Subcutaneous abdominal adipose tissue (tissue), 5 donors: ENCODE data around the gene PNPLA6.
"Not testable (repeated sequence)": the region's sequence is repeated elsewhere in the genome, so short reads cannot be mapped to it uniquely, and the experiment has no call there.

Experiments used
- H3K27ac ChIP-seq: one replicate; pipeline ENCODE4 v1.7.0; 2013; ENCODE audit warnings: low read depth, mild to moderate bottlenecking, inconsistent platforms, low read length, moderate library complexity
- H3K27me3 ChIP-seq, 5 donors: one replicate each; pipeline ENCODE4 v1.7.0; 2013; ENCODE audit warnings: low read length in 5 of 5, inconsistent platforms in 1 of 5; ENCODE audit not compliant: control insufficient read depth in 5 of 5, insufficient read depth in 4 of 5
- H3K36me3 ChIP-seq, 5 donors: one replicate each; pipeline ENCODE4 v1.7.0; 2013; ENCODE audit warnings: low read length in 5 of 5; ENCODE audit not compliant: control insufficient read depth in 5 of 5, insufficient read depth in 5 of 5
- H3K4me1 ChIP-seq, 5 donors: one replicate each; pipeline ENCODE4 v1.7.0; 2013; ENCODE audit warnings: low read length in 5 of 5, mild to moderate bottlenecking in 3 of 5, moderate library complexity in 1 of 5; ENCODE audit not compliant: control insufficient read depth in 5 of 5, insufficient read depth in 5 of 5
- H3K4me3 ChIP-seq, 5 donors: one replicate each; pipeline ENCODE4 v1.7.0; 2013; ENCODE audit warnings: low read length in 5 of 5, low read depth in 1 of 5
- H3K9ac ChIP-seq, 5 donors: one replicate each; pipeline ENCODE4 v1.7.0; 2013; ENCODE audit warnings: low read length in 5 of 5, mild to moderate bottlenecking in 4 of 5, moderate library complexity in 3 of 5
- H3K9me3 ChIP-seq, 5 donors: one replicate each; pipeline ENCODE4 v1.7.0; 2013; ENCODE audit warnings: low read length in 5 of 5; ENCODE audit not compliant: control insufficient read depth in 5 of 5
- donor health status: healthy.
- donor health status: healthy.
- donor health status: healthy.
- donor health status: healthy.
- donor health status: healthy.

The PNPLA6 gene

DNA sequence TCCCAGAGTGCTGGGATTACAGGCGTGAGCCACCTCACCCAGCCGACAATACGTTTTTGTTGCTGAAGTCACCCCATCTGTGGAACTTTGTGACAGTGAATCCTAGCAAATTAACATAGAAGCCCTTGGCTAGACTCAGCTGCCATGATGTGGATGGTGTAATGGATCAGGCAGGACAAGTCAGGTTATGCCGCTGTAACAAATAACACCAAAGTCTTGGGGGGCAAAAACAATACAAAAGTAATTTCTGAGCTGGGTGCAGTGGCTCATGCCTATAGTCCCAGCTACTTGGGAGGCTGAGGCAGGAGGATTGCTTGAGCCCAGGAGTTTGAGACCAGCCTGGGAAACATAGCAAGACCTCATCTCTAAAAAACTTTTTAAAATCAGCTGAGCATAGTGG is 29.3 kb downstream of the PNPLA6 start:
- Histone ChIP-seq H3K27ac (no peak overlapping the region), H3K27me3 (no peaks in the 10 kb centered on the region), H3K36me3 (peaks cover 0 to 17% (median 13%) of the 10 kb centered on the region in 5 donors), H3K4me3 (no peak overlapping the region), H3K9me3 (peaks cover 0 to 5% (median 0%) of the 10 kb centered on the region in 5 donors), H3K4me1 (no peaks in the 10 kb centered on the region), H3K9ac (no peak overlapping the region)

DNA sequence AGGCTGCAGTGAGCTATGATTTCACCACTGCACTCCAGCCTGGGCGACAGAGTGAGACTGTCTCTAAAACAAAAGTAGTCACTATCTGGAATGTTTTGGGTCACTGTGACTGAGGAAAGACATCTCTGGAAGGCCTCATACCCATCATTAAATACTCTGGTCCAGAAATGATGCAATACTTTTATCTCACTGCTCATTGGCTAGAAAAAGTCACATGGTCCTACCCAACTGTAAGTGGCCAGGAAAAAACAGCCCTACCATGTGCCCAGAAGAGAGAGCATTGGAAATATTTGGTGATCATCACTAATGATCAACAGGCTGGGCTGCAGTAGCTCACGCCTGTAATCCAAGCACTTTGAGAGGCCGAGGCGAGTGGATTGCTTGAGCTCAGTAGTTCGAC is 29.8 kb downstream of the PNPLA6 start:
- peaks cover 0 to 15% (median 10%) of the 10 kb centered on the region in 5 donors for H3K36me3 ChIP-seq
- peaks cover 0 to 2% (median 0%) of the 10 kb centered on the region in 5 donors for H3K9me3 ChIP-seq
- H3K4me1 ChIP-seq, result no peaks in the 10 kb centered on the region
- H3K9ac ChIP-seq, result no peak overlapping the region
- H3K27ac ChIP-seq, result no peak overlapping the region
- H3K27me3 ChIP-seq, result no peaks in the 10 kb centered on the region
- H3K4me3 ChIP-seq, result no peak overlapping the region

DNA sequence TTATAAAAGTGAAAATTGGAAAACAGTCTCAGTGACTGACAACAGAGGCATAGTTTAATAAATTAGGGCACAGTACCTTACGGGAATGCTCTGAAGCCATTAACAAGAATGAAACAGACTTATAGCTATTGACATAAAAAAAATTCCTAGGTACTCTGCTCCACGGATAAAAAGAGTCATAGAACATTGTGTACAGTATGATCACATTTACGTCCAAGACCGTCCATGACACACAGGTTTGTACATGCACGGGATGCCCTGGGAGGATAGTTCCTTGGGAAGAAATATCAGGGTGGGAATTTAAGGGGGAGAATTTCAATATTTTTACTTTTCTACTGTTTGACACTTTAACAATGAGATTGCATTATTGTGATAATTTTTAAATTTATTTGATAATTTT is 35.2 kb downstream of the PNPLA6 start:
- no peaks in the 10 kb centered on the region for H3K9me3 ChIP-seq
- H3K4me1 ChIP-seq, result no peaks in the 10 kb centered on the region
- no peak overlapping the region for H3K9ac ChIP-seq
- H3K36me3 ChIP-seq, result no peaks in the 10 kb centered on the region
- H3K4me3 ChIP-seq, result no peak overlapping the region
- no peak overlapping the region for H3K27ac ChIP-seq
- H3K27me3 ChIP-seq, result no peaks in the 10 kb centered on the region

GRCh38 chr19:7575434-7576040 is 40.0 kb downstream of the PNPLA6 start:
- no peaks in the 10 kb centered on the region for H3K4me1 ChIP-seq
- H3K9ac ChIP-seq, result no peak overlapping the region
- H3K36me3 ChIP-seq, result no peaks in the 10 kb centered on the region
- H3K27ac ChIP-seq, result no peak overlapping the region
- peaks cover 0 to 2% (median 0%) of the 10 kb centered on the region in 5 donors for H3K27me3 ChIP-seq
- no peaks in the 10 kb centered on the region for H3K9me3 ChIP-seq
- H3K4me3 ChIP-seq, result no peak overlapping the region

GRCh38 chr19:7577422-7577821 is 41.9 kb downstream of the PNPLA6 start:
- H3K27me3 ChIP-seq, H3K4me3 ChIP-seq, H3K9me3 ChIP-seq: not testable (repeated sequence)

GRCh38 chr19:7578127-7578526 is 42.6 kb downstream of the PNPLA6 start:
- H3K9ac ChIP-seq, result no peak overlapping the region
- no peak overlapping the region for H3K4me3 ChIP-seq
- H3K27me3 ChIP-seq, result peaks cover 0 to 2% (median 0%) of the 10 kb centered on the region in 5 donors
- H3K4me1 ChIP-seq, result no peaks in the 10 kb centered on the region
- no peaks in the 10 kb centered on the region for H3K36me3 ChIP-seq
- no peaks in the 10 kb centered on the region for H3K9me3 ChIP-seq
- no peak overlapping the region for H3K27ac ChIP-seq

More at GRCh38 chr19:7577422-7577821, 41.9 kb downstream of the PNPLA6 start:
- not testable (repeated sequence) for H3K4me1 ChIP-seq, H3K36me3 ChIP-seq, H3K27ac ChIP-seq, H3K9ac ChIP-seq

DNA sequence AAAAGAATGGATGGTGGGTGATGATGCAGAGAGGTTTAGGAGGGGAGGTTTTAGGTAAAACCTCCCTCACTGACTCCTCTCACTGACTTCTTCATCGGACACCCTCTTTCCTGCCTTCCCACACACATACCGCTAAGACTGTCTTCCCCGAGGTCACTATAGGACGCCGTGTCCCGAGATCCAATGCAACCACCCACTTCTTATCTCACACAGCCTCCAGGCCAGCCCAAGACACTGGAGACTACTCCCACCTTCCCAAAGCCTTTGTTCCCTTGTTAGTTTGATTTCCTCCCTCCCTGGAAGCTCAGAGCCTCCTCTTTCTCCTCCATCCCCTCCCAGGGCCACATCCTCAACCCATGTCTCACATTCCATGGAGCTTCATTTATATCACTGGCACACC is 43.7 kb downstream of the PNPLA6 start:
- H3K4me3 ChIP-seq, result no peak overlapping the region
- no peaks in the 10 kb centered on the region for H3K4me1 ChIP-seq
- peaks cover 0 to 2% (median 0%) of the 10 kb centered on the region in 5 donors for H3K27me3 ChIP-seq
- no peaks in the 10 kb centered on the region for H3K9me3 ChIP-seq
- no peak overlapping the region for H3K9ac ChIP-seq
- H3K36me3 ChIP-seq, result no peaks in the 10 kb centered on the region
- no peak overlapping the region for H3K27ac ChIP-seq

DNA sequence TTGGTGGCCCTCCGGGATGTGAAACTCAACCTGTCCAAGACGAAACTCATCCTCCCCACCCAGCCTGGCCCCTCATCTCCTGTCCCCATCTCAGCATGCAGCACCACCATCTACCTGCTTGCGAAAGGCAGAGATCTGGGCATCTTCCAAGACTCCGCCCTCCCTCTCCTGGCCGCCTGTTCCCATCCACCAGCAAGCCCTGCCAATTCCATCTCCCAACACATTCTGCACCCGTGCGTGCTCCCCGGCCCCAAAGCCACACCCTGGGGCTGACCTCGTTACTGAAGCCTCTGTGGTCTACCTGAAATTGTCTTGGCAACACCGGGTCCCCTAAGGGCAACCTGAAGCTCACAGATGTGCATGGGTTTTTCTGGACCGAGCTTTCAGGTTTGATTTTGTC is 46.9 kb downstream of the PNPLA6 start:
- peaks cover 0 to 2% (median 0%) of the 10 kb centered on the region in 5 donors for H3K27me3 ChIP-seq
- H3K36me3 ChIP-seq, result no peaks in the 10 kb centered on the region
- no peaks in the 10 kb centered on the region for H3K4me1 ChIP-seq
- no peaks in the 10 kb centered on the region for H3K9me3 ChIP-seq
- no peak overlapping the region for H3K9ac ChIP-seq
- H3K4me3 ChIP-seq, result no peak overlapping the region
- H3K27ac ChIP-seq, result no peak overlapping the region

GRCh38 chr19:7589822-7590221 is 54.3 kb downstream of the PNPLA6 start:
- Histone ChIP-seq H3K4me1 (no peaks in the 10 kb centered on the region), H3K9ac (no peak overlapping the region), H3K4me3 (no peak overlapping the region), H3K27ac (no peak overlapping the region), H3K27me3 (peaks cover 9 to 20% (median 13%) of the 10 kb centered on the region in 5 donors), H3K9me3 (no peaks in the 10 kb centered on the region), H3K36me3 (no peaks in the 10 kb centered on the region)

- H3K36me3 ChIP-seq, result no peaks in the 10 kb centered on the region
- no peaks in the 10 kb centered on the region for H3K9me3 ChIP-seq
- peaks cover 0 to 2% (median 0%) of the 10 kb centered on the region in 5 donors for H3K4me1 ChIP-seq
- H3K9ac ChIP-seq, result no peak overlapping the region
- H3K27ac ChIP-seq, result no peak overlapping the region
- peaks cover 13 to 23% (median 15%) of the 10 kb centered on the region in 5 donors for H3K27me3 ChIP-seq
- no peak overlapping the region for H3K4me3 ChIP-seq
Observed at GRCh38 chr19:7590256-7590655, 54.7 kb downstream of the PNPLA6 start.
